ENCODE measurements around the gene NDST1.

NDST1 gene

GRCh38 chr5:150574818-150575547, 67.1 kb downstream of the NDST1 start:
- DNase-seq: no peak

- no peak for DNase-seq
Observed at GRCh38 chr5:150575745-150576448, 68.0 kb downstream of the NDST1 start.

GRCh38 chr5:150576449-150576949, 68.6 kb downstream of the NDST1 start:
- no peak for DNase-seq

GRCh38 chr5:150577378-150578139, 69.6 kb downstream of the NDST1 start:
- no peak for DNase-seq

- no peak for DNase-seq
Observed at GRCh38 chr5:150578781-150579461, 71.0 kb downstream of the NDST1 start.

GRCh38 chr5:150579462-150580400, 71.8 kb downstream of the NDST1 start:
- DNase-seq: no peak

- no peak for DNase-seq
Observed at GRCh38 chr5:150580917-150581316, 73.0 kb downstream of the NDST1 start.

- DNase-seq: peak; percentile 57
Observed at GRCh38 chr5:150582241-150583109, 74.5 kb downstream of the NDST1 start.

GRCh38 chr5:150583541-150584225, 75.8 kb downstream of the NDST1 start:
- DNase-seq: no peak

- DNase-seq: no peak
Observed at GRCh38 chr5:150584556-150585335, 76.8 kb downstream of the NDST1 start.

- DNase-seq: no peak
Observed at GRCh38 chr5:150585781-150586341, 77.9 kb downstream of the NDST1 start.

GRCh38 chr5:150587016-150587415, 79.1 kb downstream of the NDST1 start:
- DNase-seq: no peak

- DNase-seq: no peak
Observed at GRCh38 chr5:150587856-150588595, 80.1 kb downstream of the NDST1 start.

GRCh38 chr5:150588596-150588890, 80.6 kb downstream of the NDST1 start:
- DNase-seq: no peak

- DNase-seq: peak; percentile 12
Observed at GRCh38 chr5:150589862-150590601, 82.1 kb downstream of the NDST1 start.

GRCh38 chr5:150590979-150591695, 83.2 kb downstream of the NDST1 start:
- DNase-seq: no peak

GRCh38 chr5:150593593-150593992, 85.7 kb downstream of the NDST1 start:
- no peak for DNase-seq

Measured in HCEC 1CT (cell line).